GM12801 (cell line): ENCODE data around the gene ITGB4.

Source experiments
- TF ChIP-seq, protein P1 (sequence below): IDR thresholded peaks from one replicate; pipeline ENCODE4 v1.5.1; 2011; ENCODE audit warnings: control low read depth; ENCODE audit not compliant: insufficient read length; ENCODE audit errors: extremely low read depth

Gene ITGB4

DNA sequence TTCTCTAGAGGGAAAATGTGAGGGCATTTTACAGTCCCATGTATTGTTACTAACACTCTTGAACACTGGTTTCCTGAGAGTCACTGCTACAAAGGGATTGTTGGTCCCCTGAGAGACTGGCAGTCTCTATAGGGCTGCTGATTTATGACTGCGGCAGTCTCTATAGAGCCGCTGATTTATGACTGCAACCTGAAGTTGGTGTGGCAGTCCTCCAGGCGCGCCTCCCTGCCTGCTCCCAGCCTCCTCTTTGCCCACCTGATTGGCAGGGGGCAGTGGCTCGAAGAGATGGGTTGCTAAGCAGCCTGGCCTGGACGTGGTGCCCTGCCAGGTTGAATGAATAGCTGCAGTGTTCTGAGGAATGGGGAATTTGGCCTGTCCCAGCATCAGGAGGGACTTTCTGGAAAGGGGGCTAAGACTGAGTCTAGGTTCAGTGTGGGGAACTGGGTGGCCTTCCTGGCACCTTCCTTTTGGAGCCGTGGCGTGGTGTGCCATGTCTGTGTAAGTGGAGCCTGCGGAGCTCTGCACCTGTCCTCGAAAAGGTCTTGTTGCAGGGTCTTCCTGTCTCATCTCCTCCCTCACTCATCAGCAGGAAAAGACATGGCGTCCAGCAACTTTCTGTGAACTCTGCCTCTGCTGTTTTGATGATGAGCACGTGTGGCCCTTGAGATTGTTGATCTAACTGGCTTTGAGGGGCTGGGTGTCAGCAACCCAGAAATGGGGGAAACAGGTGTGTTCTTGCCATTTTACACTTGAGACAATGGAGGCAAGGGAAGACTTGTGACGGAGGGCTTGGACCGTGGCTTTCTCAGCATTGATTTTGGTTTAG lies 29.2 kb upstream of the ITGB4 start:
- TF ChIP-seq, protein P1, sequence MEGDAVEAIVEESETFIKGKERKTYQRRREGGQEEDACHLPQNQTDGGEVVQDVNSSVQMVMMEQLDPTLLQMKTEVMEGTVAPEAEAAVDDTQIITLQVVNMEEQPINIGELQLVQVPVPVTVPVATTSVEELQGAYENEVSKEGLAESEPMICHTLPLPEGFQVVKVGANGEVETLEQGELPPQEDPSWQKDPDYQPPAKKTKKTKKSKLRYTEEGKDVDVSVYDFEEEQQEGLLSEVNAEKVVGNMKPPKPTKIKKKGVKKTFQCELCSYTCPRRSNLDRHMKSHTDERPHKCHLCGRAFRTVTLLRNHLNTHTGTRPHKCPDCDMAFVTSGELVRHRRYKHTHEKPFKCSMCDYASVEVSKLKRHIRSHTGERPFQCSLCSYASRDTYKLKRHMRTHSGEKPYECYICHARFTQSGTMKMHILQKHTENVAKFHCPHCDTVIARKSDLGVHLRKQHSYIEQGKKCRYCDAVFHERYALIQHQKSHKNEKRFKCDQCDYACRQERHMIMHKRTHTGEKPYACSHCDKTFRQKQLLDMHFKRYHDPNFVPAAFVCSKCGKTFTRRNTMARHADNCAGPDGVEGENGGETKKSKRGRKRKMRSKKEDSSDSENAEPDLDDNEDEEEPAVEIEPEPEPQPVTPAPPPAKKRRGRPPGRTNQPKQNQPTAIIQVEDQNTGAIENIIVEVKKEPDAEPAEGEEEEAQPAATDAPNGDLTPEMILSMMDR, result no peak

DNA sequence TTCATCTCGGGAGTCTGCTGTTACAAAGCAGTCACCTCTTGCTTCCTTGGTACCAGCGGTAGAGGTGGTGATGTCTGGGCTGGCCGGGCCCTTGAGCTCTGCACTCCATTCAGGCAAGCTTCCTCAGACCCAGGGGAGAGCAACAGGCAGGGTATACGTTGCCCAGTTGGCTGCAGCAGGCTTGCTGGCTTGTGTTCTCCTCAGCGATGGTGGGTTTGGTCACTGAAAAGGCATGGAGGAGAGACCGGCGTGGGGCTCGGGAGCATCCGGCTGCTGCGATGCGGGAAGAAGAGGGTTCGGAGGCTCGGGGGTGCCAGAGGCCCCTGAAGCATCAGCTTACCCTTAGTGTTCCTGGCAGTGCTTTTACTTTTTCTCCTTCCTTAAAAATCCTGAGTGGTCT lies 28.3 kb upstream of the ITGB4 start:
- TF ChIP-seq, protein P1, result no peak

DNA sequence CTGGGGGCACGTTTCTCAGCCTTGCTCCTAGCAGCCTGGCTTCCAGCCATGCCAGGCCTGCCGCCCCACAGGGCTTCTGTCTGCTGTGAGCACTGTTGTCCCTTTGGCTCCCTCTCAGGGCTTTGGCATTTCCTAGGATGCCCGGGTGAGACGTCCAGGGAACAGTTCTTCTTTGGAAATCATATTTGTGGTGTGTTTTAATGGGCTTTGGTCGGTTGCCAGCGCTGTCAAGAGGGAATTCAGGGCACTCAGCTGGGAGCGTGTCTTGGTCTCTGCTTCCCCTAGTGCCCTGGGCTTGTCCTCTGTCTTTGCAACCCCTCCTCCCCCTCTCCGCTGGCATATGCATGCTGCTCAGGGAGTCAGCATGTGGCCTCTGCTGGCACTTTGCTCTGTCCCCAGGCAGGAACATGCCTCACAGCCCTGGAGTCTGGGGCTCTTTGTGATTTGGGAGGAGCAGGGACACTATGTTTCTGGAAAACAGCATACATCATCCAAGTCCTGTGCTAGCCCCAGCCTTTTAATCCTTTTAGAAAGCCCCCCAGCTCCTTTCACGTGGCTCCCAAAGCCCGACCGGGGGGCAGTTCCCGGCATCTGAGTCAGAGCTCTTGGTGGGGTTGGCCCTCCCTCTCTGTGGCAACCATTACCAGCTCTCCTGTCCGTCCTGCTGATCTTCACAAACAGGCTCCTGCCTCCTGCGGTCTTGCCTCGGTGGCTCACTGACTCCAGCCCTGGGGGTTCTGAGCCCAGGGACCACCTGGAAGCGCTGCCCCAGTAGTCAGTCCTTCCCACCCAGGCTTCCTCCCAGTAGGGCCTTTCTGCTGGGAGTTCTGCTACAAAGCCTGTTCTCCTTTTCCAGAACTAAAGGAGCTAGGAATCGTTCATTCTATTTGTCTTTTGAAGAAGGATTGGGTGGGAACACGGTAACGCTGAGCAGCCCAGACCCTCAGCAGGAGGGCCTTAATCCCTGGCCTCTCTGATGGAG lies 27.5 kb upstream of the ITGB4 start:
- TF ChIP-seq, protein P1, result no peak

DNA sequence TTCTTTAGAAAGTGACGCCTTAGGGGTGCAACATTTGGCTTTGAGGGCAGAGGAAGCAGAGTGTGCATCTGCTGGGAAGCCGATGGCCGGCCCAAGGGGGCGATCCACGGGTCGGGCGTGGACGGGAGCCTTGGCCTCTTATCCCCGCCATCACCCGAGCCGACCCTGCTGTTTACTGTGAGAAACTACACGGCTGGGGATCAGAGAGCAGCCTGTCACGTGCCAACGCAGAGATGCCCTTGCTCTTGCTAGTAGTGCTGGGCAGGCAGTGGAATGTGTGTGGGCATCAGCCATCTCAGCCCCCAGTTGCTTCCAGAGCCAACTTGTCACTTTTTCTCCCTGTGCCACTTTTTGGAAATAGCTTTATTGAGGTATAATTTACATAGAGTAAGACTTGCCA lies 26.7 kb upstream of the ITGB4 start:
- TF ChIP-seq, protein P1, result no peak

DNA sequence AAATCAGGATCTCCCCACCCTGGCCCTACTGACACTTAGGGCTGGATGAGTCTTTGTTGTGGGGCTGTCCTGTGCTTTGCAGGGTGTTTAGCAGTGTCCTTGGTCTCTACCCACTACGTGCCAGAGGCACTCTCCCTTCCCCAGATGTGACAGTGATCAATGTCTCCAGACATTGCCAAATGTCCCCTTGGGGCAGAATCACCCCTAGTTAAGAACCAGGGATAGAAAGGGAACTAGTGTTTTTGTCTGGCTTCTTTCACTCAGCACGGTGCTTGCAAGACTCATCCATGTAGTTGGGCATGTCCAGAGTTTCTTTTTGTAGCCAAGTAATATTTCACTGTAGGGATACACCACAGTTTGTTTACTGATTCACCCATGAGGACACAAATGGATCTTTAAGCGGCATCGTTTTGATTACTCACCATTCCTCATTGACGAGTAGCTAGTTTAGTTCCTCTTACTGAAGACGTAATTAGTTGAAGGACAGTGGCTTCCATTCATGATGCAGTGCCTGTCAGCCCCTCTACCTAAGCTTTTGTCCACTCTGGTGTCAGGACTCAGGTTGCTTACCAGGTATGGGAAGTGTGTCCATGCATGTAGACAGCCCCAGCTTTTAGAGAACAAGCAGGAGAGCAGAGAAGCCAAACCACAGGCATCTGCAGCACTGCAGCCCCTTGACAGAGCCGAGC lies 26.0 kb upstream of the ITGB4 start:
- TF ChIP-seq, protein P1, result no peak

DNA sequence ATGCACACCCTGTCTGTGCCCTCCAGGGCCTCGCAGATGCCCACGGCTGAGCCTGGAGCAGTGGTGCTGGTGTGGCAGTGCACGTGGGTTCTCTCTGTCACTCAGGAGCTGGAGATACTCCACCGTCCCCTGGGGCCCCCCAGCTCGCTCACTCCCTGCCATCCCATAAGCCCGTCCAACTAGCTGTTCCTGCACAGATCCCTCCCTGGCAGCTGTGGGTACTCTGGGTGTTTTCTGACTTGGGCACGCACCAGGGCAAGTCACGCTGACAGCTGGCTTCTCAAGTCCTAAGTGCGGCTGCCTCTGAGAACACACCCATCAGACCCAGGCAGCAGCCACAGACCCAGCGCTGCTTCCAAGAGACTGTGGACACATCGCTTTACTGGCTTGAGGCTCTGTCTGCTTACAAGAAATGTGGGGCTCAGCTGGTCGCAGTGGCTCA lies 25.4 kb upstream of the ITGB4 start:
- TF ChIP-seq, protein P1, result no peak
